Epithelial cell of esophagus (primary cell): Measurements from ENCODE around the gene RPL7L1.

Experiments
- DNase-seq: peaks from one replicate; pipeline ENCODE4 v3.0.0; 2010; ENCODE audit warnings: low read depth
- H3K4me3 ChIP-seq: 2 replicates; pipeline ENCODE4 v1.5.1; 2011; ENCODE audit warnings: mild to moderate bottlenecking, low read length, control low read depth
- TF ChIP-seq, protein P1 (sequence below): IDR thresholded peaks from 2 replicates; pipeline ENCODE4 v1.5.1; 2011; ENCODE audit warnings: low read depth, mild to moderate bottlenecking, low read length, control low read depth, inconsistent platforms; ENCODE audit not compliant: insufficient read depth; ENCODE audit errors: missing control alignments

RPL7L1 gene

DNA sequence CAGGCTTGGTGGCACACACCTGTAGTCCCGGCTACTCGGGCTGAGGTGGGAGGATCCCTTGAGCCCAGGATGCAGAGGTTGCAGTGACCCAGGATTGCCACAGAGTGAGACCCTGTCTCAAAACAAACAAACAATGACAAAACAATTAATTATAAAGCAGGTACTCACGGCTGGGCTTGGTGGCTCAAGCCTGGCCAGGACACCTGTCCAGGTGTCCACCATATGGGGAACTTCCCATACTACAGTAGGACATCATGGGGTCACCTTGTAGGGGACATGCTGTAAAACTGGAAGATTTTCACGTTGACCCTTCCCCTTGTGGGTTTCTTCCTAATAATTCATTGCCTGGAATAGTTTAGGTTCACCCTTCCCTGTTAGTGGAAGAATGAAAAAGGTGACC is 30.7 kb upstream of the RPL7L1 start:
- no peak overlapping the region for H3K4me3 ChIP-seq
- DNase-seq = no peak
- TF ChIP-seq, protein P1, sequence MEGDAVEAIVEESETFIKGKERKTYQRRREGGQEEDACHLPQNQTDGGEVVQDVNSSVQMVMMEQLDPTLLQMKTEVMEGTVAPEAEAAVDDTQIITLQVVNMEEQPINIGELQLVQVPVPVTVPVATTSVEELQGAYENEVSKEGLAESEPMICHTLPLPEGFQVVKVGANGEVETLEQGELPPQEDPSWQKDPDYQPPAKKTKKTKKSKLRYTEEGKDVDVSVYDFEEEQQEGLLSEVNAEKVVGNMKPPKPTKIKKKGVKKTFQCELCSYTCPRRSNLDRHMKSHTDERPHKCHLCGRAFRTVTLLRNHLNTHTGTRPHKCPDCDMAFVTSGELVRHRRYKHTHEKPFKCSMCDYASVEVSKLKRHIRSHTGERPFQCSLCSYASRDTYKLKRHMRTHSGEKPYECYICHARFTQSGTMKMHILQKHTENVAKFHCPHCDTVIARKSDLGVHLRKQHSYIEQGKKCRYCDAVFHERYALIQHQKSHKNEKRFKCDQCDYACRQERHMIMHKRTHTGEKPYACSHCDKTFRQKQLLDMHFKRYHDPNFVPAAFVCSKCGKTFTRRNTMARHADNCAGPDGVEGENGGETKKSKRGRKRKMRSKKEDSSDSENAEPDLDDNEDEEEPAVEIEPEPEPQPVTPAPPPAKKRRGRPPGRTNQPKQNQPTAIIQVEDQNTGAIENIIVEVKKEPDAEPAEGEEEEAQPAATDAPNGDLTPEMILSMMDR = no peak

DNA sequence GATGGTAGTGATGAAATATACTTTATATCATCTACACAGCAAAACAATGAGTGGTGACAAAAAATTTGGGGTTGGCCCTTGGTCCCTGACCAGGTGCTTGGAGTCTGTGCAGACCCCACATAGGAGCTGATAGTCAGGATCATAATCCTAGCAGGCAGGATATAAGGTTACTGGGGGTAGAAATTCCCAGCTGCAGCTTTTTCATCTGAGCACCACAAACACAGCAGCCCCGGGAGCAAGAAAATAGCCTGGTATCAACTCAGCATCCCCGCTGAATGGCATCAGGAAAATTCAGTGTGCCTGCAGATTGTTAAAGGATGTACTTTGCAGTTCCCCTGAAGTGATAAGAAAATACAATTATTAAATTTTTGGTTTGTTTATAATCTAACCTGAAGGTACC is 27.8 kb upstream of the RPL7L1 start:
- TF ChIP-seq, protein P1 = no peak

DNA sequence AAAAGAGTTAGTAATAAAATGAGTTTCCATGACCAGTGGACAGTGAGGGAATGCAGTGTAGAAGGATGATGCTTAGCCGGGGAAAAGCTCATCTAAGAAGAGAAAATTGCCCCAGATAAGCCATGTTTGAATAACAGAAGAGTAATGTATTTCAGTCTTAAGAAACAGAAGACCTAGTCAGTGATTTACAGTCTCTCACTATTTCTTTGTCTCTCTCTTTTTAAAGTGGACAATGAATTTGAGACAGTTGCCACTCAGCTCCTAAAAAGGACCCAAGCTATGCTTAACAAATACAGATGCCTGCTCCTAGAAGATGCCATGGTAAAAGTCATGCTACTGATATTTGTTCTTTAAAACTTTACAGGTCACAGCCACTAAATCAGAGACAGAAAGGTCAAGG is 19.4 kb upstream of the RPL7L1 start:
- no peak overlapping the region for H3K4me3 ChIP-seq
- DNase-seq = no peak
- TF ChIP-seq, protein P1 = no peak

More for the DNA sequence above, 27.8 kb upstream of the RPL7L1 start:
- no peak overlapping the region for H3K4me3 ChIP-seq
- no peak for DNase-seq

DNA sequence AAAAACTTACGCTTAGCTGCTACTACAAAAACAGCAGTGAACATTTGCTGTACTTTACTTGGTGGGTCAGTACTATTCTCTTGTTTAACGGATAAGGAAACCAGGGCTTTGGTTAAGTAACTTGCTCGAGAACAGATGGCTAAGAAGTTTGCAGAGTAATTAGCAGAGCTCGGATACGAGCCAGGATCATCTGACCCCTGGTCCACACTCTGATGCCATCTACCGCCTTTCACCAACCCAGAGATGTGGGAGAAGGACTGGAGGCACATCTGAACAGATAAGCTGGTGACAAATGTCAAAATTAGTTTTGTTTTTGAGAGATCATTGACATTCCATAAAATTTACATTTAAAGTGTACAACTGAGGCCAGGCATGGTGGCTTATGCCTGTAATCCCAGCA is 18.9 kb upstream of the RPL7L1 start:
- no peak for DNase-seq
- TF ChIP-seq, protein P1 = no peak

DNA sequence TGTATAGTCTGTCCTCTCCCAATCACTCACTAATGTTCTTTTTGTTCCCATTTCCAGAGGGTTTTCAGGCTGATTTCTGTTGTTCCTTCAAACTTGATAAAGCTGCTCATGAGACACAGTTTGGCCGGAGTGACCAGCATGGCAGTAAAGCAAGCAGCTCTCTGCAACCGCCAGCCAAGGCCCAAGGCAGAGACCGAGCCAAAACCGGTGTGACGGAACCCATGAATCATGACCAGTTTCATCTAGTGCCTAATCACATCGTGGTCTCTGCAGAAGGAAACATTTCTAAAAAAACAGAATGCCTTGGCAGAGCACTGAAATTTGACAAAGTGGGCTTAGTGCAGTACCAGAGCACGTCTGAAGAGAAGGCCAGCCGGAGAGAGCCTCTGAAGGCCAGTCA is 14.8 kb upstream of the RPL7L1 start:
- TF ChIP-seq, protein P1 = no peak
- DNase-seq = no peak
- H3K4me3 ChIP-seq = no peak overlapping the region

More for the DNA sequence above, 18.9 kb upstream of the RPL7L1 start:
- no peak overlapping the region for H3K4me3 ChIP-seq

DNA sequence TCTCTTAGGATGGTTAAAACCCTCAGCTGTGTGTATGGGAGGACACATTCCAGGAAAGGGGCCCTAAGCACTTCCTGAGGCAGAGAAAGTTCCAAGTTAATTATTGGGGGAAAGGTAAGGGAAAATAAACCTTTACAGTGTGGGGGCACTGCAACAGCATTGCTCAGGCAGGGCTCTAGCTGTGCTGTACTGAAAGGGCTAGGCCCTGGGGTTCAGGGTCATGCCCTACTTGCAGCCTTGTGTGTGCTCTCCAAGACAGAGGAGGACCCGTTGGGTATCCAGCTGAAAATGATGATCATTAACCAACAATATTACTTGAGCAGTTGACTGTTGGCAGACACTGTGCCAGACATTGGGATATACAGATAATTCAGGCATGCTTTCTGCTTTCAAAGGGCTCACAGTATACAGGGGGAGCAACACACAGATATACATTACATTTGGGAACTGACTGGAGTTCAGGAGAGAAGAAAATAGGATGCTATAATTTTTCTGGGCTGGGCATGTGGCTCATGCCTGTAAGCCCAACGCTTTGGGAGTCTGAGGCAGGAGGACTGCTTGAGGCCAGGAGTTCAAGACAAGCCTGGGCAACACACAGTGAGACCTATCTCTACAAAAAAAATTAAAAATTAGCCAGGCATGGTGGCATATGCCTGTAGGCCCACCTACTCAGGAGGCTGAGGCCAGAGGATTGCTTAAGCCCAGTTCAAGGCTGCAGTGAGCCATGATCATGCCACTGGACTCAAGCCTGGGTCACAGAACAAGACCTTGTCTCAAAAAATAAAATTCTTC is 9.1 kb upstream of the RPL7L1 start:
- no peak overlapping the region for H3K4me3 ChIP-seq
- TF ChIP-seq, protein P1 = no peak
- DNase-seq = no peak

DNA sequence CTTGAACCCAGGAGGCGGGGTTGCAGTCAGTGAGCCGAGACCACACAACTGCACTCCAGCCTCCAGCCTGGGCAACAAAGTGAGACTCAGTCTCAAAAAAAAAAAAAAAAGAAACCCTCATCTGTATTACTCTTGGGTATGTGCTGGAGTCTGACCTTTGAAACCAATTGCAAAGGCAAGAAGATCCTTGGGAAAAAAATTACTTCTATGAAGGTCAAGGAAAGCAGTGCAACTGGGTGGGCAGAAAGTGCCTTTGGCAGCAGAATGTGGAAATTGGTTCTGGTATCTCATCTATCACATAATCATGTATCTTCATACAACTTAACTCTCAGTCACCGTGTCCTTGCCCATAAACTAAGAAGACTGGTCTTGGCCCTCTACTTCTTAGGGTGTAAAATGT is 7.7 kb upstream of the RPL7L1 start:
- no peak for DNase-seq
- TF ChIP-seq, protein P1 = no peak
- no peak overlapping the region for H3K4me3 ChIP-seq
